H9 (cell line): ENCODE measurements around the gene CCNO. TPM values are rescaled to one million over a fixed set of nuclear protein-coding genes. Genes with fewer than 3 reads are reported as not detected.

ENCODE experiments used
- DNase-seq: peaks from one replicate; pipeline ENCODE4 v3.0.0-alpha.2; 2017
- H2AFZ ChIP-seq: one replicate; pipeline ENCODE4 v1.6.1; 2013; ENCODE audit warnings: mild to moderate bottlenecking, low read length, control low read depth, moderate library complexity
- H2AK5ac ChIP-seq: 2 replicates; pipeline ENCODE4 v1.6.1; 2013; ENCODE audit warnings: low read length, control low read depth, mixed read lengths; ENCODE audit not compliant: insufficient read length
- H2BK120ac ChIP-seq: one replicate; pipeline ENCODE4 v1.6.1; 2013; ENCODE audit warnings: low read depth, mild to moderate bottlenecking, low read length, control low read depth, inconsistent platforms; ENCODE audit not compliant: poor library complexity, severe bottlenecking
- H2BK12ac ChIP-seq: 2 replicates; pipeline ENCODE4 v1.6.1; 2013; ENCODE audit warnings: low read length, control low read depth, mixed read lengths, low read depth; ENCODE audit not compliant: insufficient read length
- H2BK15ac ChIP-seq: 2 replicates; pipeline ENCODE4 v1.6.1; 2013; ENCODE audit warnings: low read depth, low read length, control low read depth
- H2BK20ac ChIP-seq: one replicate; pipeline ENCODE4 v1.6.1; 2013; ENCODE audit warnings: low read depth, mild to moderate bottlenecking, low read length, control low read depth, inconsistent platforms; ENCODE audit not compliant: poor library complexity, severe bottlenecking
- H2BK5ac ChIP-seq: 2 replicates; pipeline ENCODE4 v1.6.1; 2013; ENCODE audit warnings: low read length, control low read depth, mixed read lengths; ENCODE audit not compliant: insufficient read length
- H3K14ac ChIP-seq: 2 replicates; pipeline ENCODE4 v1.6.1; 2013; ENCODE audit warnings: low read length, control low read depth; ENCODE audit not compliant: insufficient read depth
- H3K18ac ChIP-seq: 2 replicates; pipeline ENCODE4 v1.6.1; 2013; ENCODE audit warnings: low read depth, mild to moderate bottlenecking, mixed read lengths, low read length, control low read depth; ENCODE audit not compliant: insufficient read length
- H3K23ac ChIP-seq: 2 replicates; pipeline ENCODE4 v1.6.1; 2013; ENCODE audit warnings: low read length, control low read depth, mixed read lengths, low read depth; ENCODE audit not compliant: insufficient read length
- H3K23me2 ChIP-seq: 2 replicates; pipeline ENCODE4 v1.6.1; 2013; ENCODE audit warnings: low read depth, mild to moderate bottlenecking, mixed read lengths, low read length, control low read depth; ENCODE audit not compliant: insufficient read length, poor library complexity, severe bottlenecking
- H3K27ac ChIP-seq: 2 replicates; pipeline ENCODE4 v1.5.1; 2013; ENCODE audit warnings: low read length, control low read depth, mixed read lengths, low read depth; ENCODE audit not compliant: insufficient read length
- H3K27me3 ChIP-seq: 2 replicates; pipeline ENCODE4 v1.6.1; 2013; ENCODE audit warnings: low read length, control low read depth, inconsistent platforms; ENCODE audit not compliant: insufficient read depth
- H3K4ac ChIP-seq: 2 replicates; pipeline ENCODE4 v1.6.1; 2013; ENCODE audit warnings: low read depth, mild to moderate bottlenecking, control low read depth, inconsistent platforms, low read length, moderate library complexity
- H3K4me1 ChIP-seq: 2 replicates; pipeline ENCODE4 v1.6.1; 2013; ENCODE audit warnings: low read length, control low read depth, inconsistent platforms; ENCODE audit not compliant: insufficient read depth
- H3K4me2 ChIP-seq: 2 replicates; pipeline ENCODE4 v1.6.1; 2013; ENCODE audit warnings: low read length, control low read depth, mixed read lengths; ENCODE audit not compliant: insufficient read length, insufficient read depth
- H3K56ac ChIP-seq: 2 replicates; pipeline ENCODE4 v1.6.1; 2013; ENCODE audit warnings: low read depth, mild to moderate bottlenecking, mixed read lengths, low read length, control low read depth; ENCODE audit not compliant: insufficient read length
- H3K79me1 ChIP-seq: 2 replicates; pipeline ENCODE4 v1.6.1; 2013; ENCODE audit warnings: low read depth, mild to moderate bottlenecking, moderate library complexity, low read length, control low read depth, inconsistent platforms; ENCODE audit not compliant: insufficient read depth, poor library complexity, severe bottlenecking
- H3K79me2 ChIP-seq: 2 replicates; pipeline ENCODE4 v1.6.1; 2013; ENCODE audit warnings: low read length, control low read depth, inconsistent platforms; ENCODE audit not compliant: insufficient read depth
- H3K9ac ChIP-seq: 2 replicates; pipeline ENCODE4 v1.6.1; 2013; ENCODE audit warnings: low read length, control low read depth, mixed read lengths; ENCODE audit not compliant: insufficient read length; ENCODE audit errors: extremely low read depth
- H3K9me3 ChIP-seq: one replicate; pipeline ENCODE4 v1.6.1; 2013; ENCODE audit warnings: low read depth, low read length, inconsistent platforms; ENCODE audit not compliant: control insufficient read depth
- H3T11ph ChIP-seq: one replicate; pipeline ENCODE4 v1.6.1; 2013; ENCODE audit warnings: mild to moderate bottlenecking, low read length, control low read depth, inconsistent platforms
- H4K20me1 ChIP-seq: one replicate; pipeline ENCODE4 v1.6.1; 2013; ENCODE audit not compliant: control insufficient read depth, insufficient read length, insufficient read depth
- H4K5ac ChIP-seq: 2 replicates; pipeline ENCODE4 v1.6.1; 2013; ENCODE audit warnings: low read depth, mild to moderate bottlenecking, mixed read lengths, low read length, control low read depth; ENCODE audit not compliant: insufficient read length
- H4K8ac ChIP-seq: replicated peaks from 2 replicates; pipeline ENCODE4 v1.6.1; 2013; ENCODE audit warnings: low read length, control low read depth, mixed read lengths, low read depth; ENCODE audit not compliant: insufficient read length
- H4K91ac ChIP-seq: 2 replicates; pipeline ENCODE4 v1.6.1; 2013; ENCODE audit warnings: low read depth, mild to moderate bottlenecking, moderate library complexity, mixed read lengths, low read length, control low read depth; ENCODE audit not compliant: insufficient read length
- H3K27ac Mint-ChIP-seq, 3 experiments: 2 replicates in 2 of 3; 3 replicates in 1 of 3; pipeline ENCODE4 v1.8.0; 2020 to 2021; ENCODE audit warnings: mixed read lengths in 3 of 3, mild to moderate bottlenecking in 1 of 3, moderate library complexity in 1 of 3
- H3K27me3 Mint-ChIP-seq: 2 replicates; pipeline ENCODE4 v1.8.0; 2021; ENCODE audit warnings: low read depth, mild to moderate bottlenecking, moderate library complexity, mixed read lengths
- H3K36me3 Mint-ChIP-seq, 3 experiments: 2 replicates in 2 of 3; 3 replicates in 1 of 3; pipeline ENCODE4 v1.8.0; 2020 to 2021; ENCODE audit warnings: low read depth in 3 of 3, mixed read lengths in 3 of 3; ENCODE audit not compliant: insufficient read depth in 1 of 3
- H3K4me1 Mint-ChIP-seq, 2 experiments: 2 replicates each; pipeline ENCODE4 v1.8.0; 2020; ENCODE audit warnings: mixed read lengths in 2 of 2
- H3K4me3 Mint-ChIP-seq, 2 experiments: 2 replicates in 1 of 2; 3 replicates in 1 of 2; pipeline ENCODE4 v1.8.0; 2020 to 2021; ENCODE audit warnings: mild to moderate bottlenecking in 2 of 2, mixed read lengths in 2 of 2, moderate library complexity in 1 of 2
- H3K9me3 Mint-ChIP-seq, 2 experiments: 2 replicates in 1 of 2; 3 replicates in 1 of 2; pipeline ENCODE4 v1.8.0; 2020; ENCODE audit warnings: mild to moderate bottlenecking in 2 of 2, mixed read lengths in 2 of 2, moderate library complexity in 1 of 2
- CTCF ChIP-seq: fragments of 200-600 bp; sonication (generic); conservative IDR thresholded peaks from 3 replicates; pipeline ENCODE4 v1.8.0; 2021; ENCODE audit warnings: antibody characterized with exemption, mild to moderate bottlenecking
- WGBS: extraction: QIAGEN DNeasy Blood & Tissue Kit; methylation state at CpG from one replicate; pipeline ENCODE4 v1.1.7; 2013; ENCODE audit warnings: missing lambda C conversion rate, low lambda C conversion rate, mixed read lengths; ENCODE audit not compliant: insufficient read length; ENCODE audit errors: extremely low coverage; 5-methylcytosine and 5-hydroxymethylcytosine counted together
- total RNA-seq: library from RNA; stranded (reverse); gene quantifications from 2 replicates; pipeline ENCODE4 v1.2.1, GENCODE V29; 2021

CCNO gene
- total RNA-seq, 1 experiment from 2014 or later = 0.24 TPM

DNA sequence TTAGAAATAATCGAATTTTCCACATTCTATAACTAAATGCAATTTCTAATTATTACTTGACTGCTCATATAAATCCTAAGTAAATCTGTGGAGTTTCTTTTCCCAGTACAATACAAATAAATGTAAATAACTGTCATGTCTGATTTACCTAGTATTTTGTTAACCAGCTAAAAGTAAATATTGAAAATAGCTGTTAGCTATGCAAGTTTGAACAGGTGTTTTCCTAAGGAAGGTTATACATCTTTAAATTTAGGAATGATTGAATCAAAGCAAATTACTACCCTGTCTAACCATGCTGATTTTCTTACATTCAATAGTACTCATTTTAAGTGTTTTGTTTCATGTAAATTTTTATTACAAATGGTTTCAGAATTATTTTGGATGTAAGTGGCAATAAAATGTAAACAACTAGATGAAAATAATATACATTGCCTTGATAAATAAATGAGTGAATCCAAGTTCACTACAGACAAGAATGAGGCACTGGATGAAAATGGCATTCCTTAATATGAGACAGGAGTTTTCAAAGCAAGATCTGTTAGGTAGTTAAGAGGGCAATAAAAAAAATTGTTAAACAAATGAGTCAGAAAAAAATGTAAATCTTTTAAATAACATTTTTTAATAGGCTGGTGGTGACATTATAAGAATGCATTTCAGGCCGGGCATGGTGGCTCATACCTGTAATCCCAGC, 22.1 kb downstream of the CCNO start:
- no peak overlapping the region for H4K5ac ChIP-seq
- Mint-ChIP-seq H3K9me3 (no peaks in the 10 kb centered on the region), H3K27me3 (peaks cover 19% of the 10 kb centered on the region), H3K4me3 (no peak overlapping the region), H3K4me1 (peaks cover 4% of the 10 kb centered on the region in 2 experiments), H3K36me3 (no peaks in the 10 kb centered on the region), H3K27ac (no peak overlapping the region)
- no peak overlapping the region for H2AK5ac ChIP-seq
- H4K8ac ChIP-seq = no peak overlapping the region
- H3K4ac ChIP-seq = no peak overlapping the region
- no peak overlapping the region for H2BK15ac ChIP-seq
- H3K9ac ChIP-seq = no peak overlapping the region
- WGBS = no CpG with 5 or more reads among the region's 2 CpGs
- DNase-seq = no peak
- no peaks in the 10 kb centered on the region for H3K79me2 ChIP-seq
- no peak overlapping the region for H3K23ac ChIP-seq
- no peak overlapping the region for H2BK12ac ChIP-seq
- no peak overlapping the region for H3K14ac ChIP-seq
- no peaks in the 10 kb centered on the region for H4K20me1 ChIP-seq
- no peak overlapping the region for H2BK20ac ChIP-seq
- H3K27ac ChIP-seq = no peak overlapping the region
- no peak overlapping the region for H3K4me2 ChIP-seq
- H2BK120ac ChIP-seq = no peak overlapping the region
- H3K9me3 ChIP-seq = no peaks in the 10 kb centered on the region
- TF ChIP-seq CTCF = no peak
- no peak overlapping the region for H3K56ac ChIP-seq
- H2AFZ ChIP-seq = no peak overlapping the region
- H3T11ph ChIP-seq = no peak overlapping the region
- no peaks in the 10 kb centered on the region for H3K27me3 ChIP-seq
- H3K79me1 ChIP-seq = no peaks in the 10 kb centered on the region
- no peak overlapping the region for H2BK5ac ChIP-seq
- no peaks in the 10 kb centered on the region for H3K4me1 ChIP-seq
- no peak overlapping the region for H4K91ac ChIP-seq
- H3K18ac ChIP-seq = no peak overlapping the region
- no peaks in the 10 kb centered on the region for H3K23me2 ChIP-seq
